SKM-1 treated with dmso at 0.1 percent for 144 hours (cell line): ENCODE data around the gene ZDHHC3.
A peak's percentile ranks its signal among the peaks of the same experiment; 100 is the strongest.

ENCODE experiments used
- DNase-seq: peaks from one replicate; lab custom pipeline; 2025; ENCODE audit not compliant: unreplicated experiment; lab: John Stamatoyannopoulos, UW

The ZDHHC3 gene

GRCh38 chr3:44930911-44931310 lies 45.1 kb downstream of the ZDHHC3 start:
- DNase-seq = no peak

- no peak for DNase-seq
Measured at GRCh38 chr3:44929782-44930181, 46.2 kb downstream of the ZDHHC3 start.

GRCh38 chr3:44927371-44927770 lies 48.6 kb downstream of the ZDHHC3 start:
- no peak for DNase-seq

GRCh38 chr3:44926921-44927320 lies 49.1 kb downstream of the ZDHHC3 start:
- DNase-seq = no peak

- DNase-seq = no peak
Measured at GRCh38 chr3:44926172-44926571, 49.8 kb downstream of the ZDHHC3 start.

- no peak for DNase-seq
Measured at GRCh38 chr3:44924457-44925084, 51.4 kb downstream of the ZDHHC3 start.

GRCh38 chr3:44923632-44924456 lies 52.1 kb downstream of the ZDHHC3 start:
- DNase-seq = peak; percentile 32

- no peak for DNase-seq
Measured at GRCh38 chr3:44920081-44920480, 55.9 kb downstream of the ZDHHC3 start.

GRCh38 chr3:44918581-44918980 lies 57.4 kb downstream of the ZDHHC3 start:
- DNase-seq = no peak

- no peak for DNase-seq
Measured at GRCh38 chr3:44918087-44918486, 57.9 kb downstream of the ZDHHC3 start.

- no peak for DNase-seq
Measured at GRCh38 chr3:44915702-44916438, 60.1 kb downstream of the ZDHHC3 start.

GRCh38 chr3:44914936-44915335 lies 61.0 kb downstream of the ZDHHC3 start:
- no peak for DNase-seq

GRCh38 chr3:44913868-44914468 lies 62.0 kb downstream of the ZDHHC3 start:
- peak; percentile 47 for DNase-seq

- DNase-seq = no peak
Measured at GRCh38 chr3:44910693-44911092, 65.3 kb downstream of the ZDHHC3 start.

- no peak for DNase-seq
Measured at GRCh38 chr3:44909063-44909462, 66.9 kb downstream of the ZDHHC3 start.

GRCh38 chr3:44907612-44908011 lies 68.4 kb downstream of the ZDHHC3 start:
- no peak for DNase-seq

GRCh38 chr3:44906997-44907396 lies 69.0 kb downstream of the ZDHHC3 start:
- no peak for DNase-seq

GRCh38 chr3:44905446-44906157 lies 70.4 kb downstream of the ZDHHC3 start:
- no peak for DNase-seq

- no peak for DNase-seq
Measured at GRCh38 chr3:44903751-44904150, 72.2 kb downstream of the ZDHHC3 start.

- DNase-seq = no peak
Measured at GRCh38 chr3:44903314-44903713, 72.7 kb downstream of the ZDHHC3 start.

- no peak for DNase-seq
Measured at GRCh38 chr3:44902628-44903027, 73.3 kb downstream of the ZDHHC3 start.
